Keratinocyte (primary cell): ENCODE results near the gene ABTB1. TPM values are rescaled to one million over a fixed set of nuclear protein-coding genes. Genes with fewer than 3 reads are reported as not detected.

Experiments used
- DNase-seq: peaks from one replicate; pipeline ENCODE4 v3.0.0-alpha.2; 2011; ENCODE audit warnings: low read depth, missing footprints, low spot score
- FAIRE-seq: peaks from 2 replicates; lab custom pipeline; 2011; peaks lifted over from hg19 to GRCh38; lab: Jason Lieb, UNC
- H2AFZ ChIP-seq: 2 replicates; pipeline ENCODE4 v1.6.0; 2012; ENCODE audit warnings: low read length, control low read depth, inconsistent platforms; ENCODE audit not compliant: control insufficient read depth
- H3K27ac ChIP-seq: 2 replicates; pipeline ENCODE4 v1.5.1; 2011; ENCODE audit warnings: low read length; ENCODE audit not compliant: control insufficient read depth, insufficient read depth
- H3K27me3 ChIP-seq: 3 replicates; pipeline ENCODE4 v1.6.0; 2011; ENCODE audit warnings: low read length; ENCODE audit not compliant: control insufficient read depth, insufficient read depth; ENCODE audit errors: extremely low read depth
- H3K36me3 ChIP-seq, 2 experiments: 2 replicates in 1 of 2; 3 replicates in 1 of 2; pipeline ENCODE4 v1.5.1; 2011; ENCODE audit warnings: low read length in 2 of 2, mild to moderate bottlenecking in 1 of 2; ENCODE audit not compliant: control insufficient read depth in 2 of 2, insufficient read depth in 2 of 2; ENCODE audit errors: extremely low read depth in 1 of 2
- H3K4me1 ChIP-seq: 3 replicates; pipeline ENCODE4 v1.5.1; 2011; ENCODE audit warnings: low read length; ENCODE audit not compliant: control insufficient read depth, insufficient read depth; ENCODE audit errors: extremely low read depth
- H3K4me2 ChIP-seq: 3 replicates; pipeline ENCODE4 v1.6.0; 2011; ENCODE audit warnings: low read depth, low read length; ENCODE audit not compliant: control insufficient read depth, insufficient read depth; ENCODE audit errors: extremely low read depth
- H3K4me3 ChIP-seq, 3 experiments: fragments of 200-600 bp in 1 of 3; sonication (generic) in 1 of 3; 2 replicates in 2 of 3; 3 replicates in 1 of 3; pipeline ENCODE4 v1.5.1; 2011 to 2016; ENCODE audit warnings: low read length in 3 of 3, mild to moderate bottlenecking in 3 of 3, control low read depth in 2 of 3, inconsistent platforms in 1 of 3, low read depth in 1 of 3, mixed read lengths in 1 of 3, mixed run types in 1 of 3, moderate library complexity in 1 of 3; ENCODE audit not compliant: control insufficient read depth in 2 of 3, insufficient read depth in 2 of 3; ENCODE audit errors: extremely low read depth in 1 of 3
- H3K79me2 ChIP-seq: 2 replicates; pipeline ENCODE4 v1.6.0; 2012; ENCODE audit warnings: low read length; ENCODE audit not compliant: control insufficient read depth, insufficient read depth
- H3K9ac ChIP-seq: 3 replicates; pipeline ENCODE4 v1.6.0; 2011; ENCODE audit warnings: low read length; ENCODE audit not compliant: control insufficient read depth, insufficient read depth; ENCODE audit errors: extremely low read depth
- H3K9me1 ChIP-seq: 3 replicates; pipeline ENCODE4 v1.6.0; 2011; ENCODE audit warnings: low read length; ENCODE audit not compliant: control insufficient read depth, insufficient read depth; ENCODE audit errors: extremely low read depth
- H3K9me3 ChIP-seq: 2 replicates; pipeline ENCODE4 v1.5.1; 2012; ENCODE audit warnings: low read depth, low read length; ENCODE audit not compliant: control insufficient read depth
- H4K20me1 ChIP-seq: 3 replicates; pipeline ENCODE4 v1.6.0; 2011; ENCODE audit warnings: low read length; ENCODE audit not compliant: control insufficient read depth, insufficient read depth; ENCODE audit errors: extremely low read depth
- EZH2 ChIP-seq: IDR thresholded peaks from one replicate; pipeline ENCODE4 v1.6.1; 2012; ENCODE audit warnings: inconsistent platforms, mild to moderate bottlenecking, low read length, moderate library complexity
- dilution Hi-C: fragments of 300-500 bp; cut with MboI; formaldehyde crosslinking; loops from one replicate; pipeline ENCODE4 v1.7.0; 2020; ENCODE audit warnings: low sequenced_read_pairs; ENCODE audit not compliant: extremely low pct_ligation_motif_present
- polyA plus RNA-seq, 5 experiments: library from polyadenylated mRNA; depleted of rRNA in 3 of 5; stranded (reverse) in 3 of 5; stranded (forward) in 1 of 5; unstranded in 1 of 5; fragments of >200 nt; gene quantifications; 1 replicate in 1 of 5; 2 replicates in 3 of 5; 3 replicates in 1 of 5; pipeline versions ENCODE4 v1.2.1 to v1.2.3, GENCODE V29; 2011 to 2012; ENCODE audit warnings: missing spikeins in 2 of 5, low read depth in 1 of 5, low replicate concordance in 1 of 5
- TF ChIP-seq, protein P1 (sequence below), 3 experiments: IDR thresholded peaks in 1 of 3; conservative IDR thresholded peaks in 1 of 3; optimal IDR thresholded peaks in 1 of 3; 2 replicates in 2 of 3; 3 replicates in 1 of 3; pipeline versions ENCODE3 to v1.5.1; 2011; ENCODE audit warnings: low read length in 3 of 3, mild to moderate bottlenecking in 3 of 3, moderate library complexity in 2 of 3, control low read depth in 1 of 3, inconsistent platforms in 1 of 3; ENCODE audit not compliant: insufficient read depth in 2 of 3; ENCODE audit errors: extremely low read depth in 1 of 3

ABTB1 gene
- polyA plus RNA-seq, 1 donor (not counting 4 experiments of a cell fraction or from before 2014, with no cell fraction given): 11.6 TPM

DNA sequence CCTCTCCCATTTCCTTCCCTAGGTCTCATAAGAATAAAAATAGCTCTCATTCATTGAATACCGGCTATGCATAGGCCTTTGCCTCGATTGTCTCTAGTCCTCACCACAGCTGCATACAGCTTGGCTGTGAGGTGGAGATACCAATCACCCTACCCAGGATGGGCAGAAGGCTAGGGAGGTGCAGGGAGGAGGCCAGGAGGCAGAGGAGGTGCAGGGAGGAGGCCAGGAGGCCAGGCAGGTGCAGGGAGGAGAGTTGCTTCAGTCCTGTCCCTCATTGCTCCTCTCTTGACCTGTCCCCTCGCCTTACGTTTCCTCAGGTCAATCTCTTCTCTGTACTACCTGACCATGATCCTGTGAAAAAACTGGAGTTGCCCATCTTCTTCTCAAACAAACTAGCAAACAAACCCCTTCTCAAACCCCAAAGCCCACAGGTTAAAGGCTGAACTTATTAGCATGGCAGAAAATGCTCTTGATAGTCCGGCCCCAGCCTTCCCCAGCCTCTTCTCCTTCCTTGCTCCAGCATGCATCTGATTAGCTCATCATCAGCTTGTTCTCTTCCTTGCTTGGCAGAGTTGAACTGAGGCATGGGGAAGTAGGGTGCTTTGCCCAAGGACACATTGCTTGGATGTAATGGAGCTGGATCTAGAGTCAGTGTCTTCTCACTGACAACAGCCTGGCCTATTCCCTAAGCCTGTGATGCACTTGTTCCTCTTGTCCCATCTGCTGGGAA, 27.9 kb upstream of the ABTB1 start:
- DNase-seq (no peak), FAIRE-seq (no peak)
- Histone ChIP-seq H2AFZ (no peak overlapping the region), H3K36me3 (no peaks in the 10 kb centered on the region), H3K27ac (no peak overlapping the region), H3K4me3 (no peak overlapping the region), H3K4me2 (no peak overlapping the region), H3K4me1 (peaks cover 7% of the 10 kb centered on the region), H3K9me1 (no peaks in the 10 kb centered on the region), H3K79me2 (no peaks in the 10 kb centered on the region), H3K9ac (no peak overlapping the region), H3K9me3 (no peaks in the 10 kb centered on the region), H3K27me3 (no peaks in the 10 kb centered on the region), H4K20me1 (no peaks in the 10 kb centered on the region)
- TF ChIP-seq, protein P1, sequence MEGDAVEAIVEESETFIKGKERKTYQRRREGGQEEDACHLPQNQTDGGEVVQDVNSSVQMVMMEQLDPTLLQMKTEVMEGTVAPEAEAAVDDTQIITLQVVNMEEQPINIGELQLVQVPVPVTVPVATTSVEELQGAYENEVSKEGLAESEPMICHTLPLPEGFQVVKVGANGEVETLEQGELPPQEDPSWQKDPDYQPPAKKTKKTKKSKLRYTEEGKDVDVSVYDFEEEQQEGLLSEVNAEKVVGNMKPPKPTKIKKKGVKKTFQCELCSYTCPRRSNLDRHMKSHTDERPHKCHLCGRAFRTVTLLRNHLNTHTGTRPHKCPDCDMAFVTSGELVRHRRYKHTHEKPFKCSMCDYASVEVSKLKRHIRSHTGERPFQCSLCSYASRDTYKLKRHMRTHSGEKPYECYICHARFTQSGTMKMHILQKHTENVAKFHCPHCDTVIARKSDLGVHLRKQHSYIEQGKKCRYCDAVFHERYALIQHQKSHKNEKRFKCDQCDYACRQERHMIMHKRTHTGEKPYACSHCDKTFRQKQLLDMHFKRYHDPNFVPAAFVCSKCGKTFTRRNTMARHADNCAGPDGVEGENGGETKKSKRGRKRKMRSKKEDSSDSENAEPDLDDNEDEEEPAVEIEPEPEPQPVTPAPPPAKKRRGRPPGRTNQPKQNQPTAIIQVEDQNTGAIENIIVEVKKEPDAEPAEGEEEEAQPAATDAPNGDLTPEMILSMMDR (optimal IDR thresholded peaks at IDR 0.05 in 1 of 3, IDR thresholded peaks at IDR 0.05 in 1 of 3, conservative IDR thresholded peaks at IDR 0.05 in 1 of 3; ENCODE audit: extremely low read depth in 1 of 3, insufficient read depth in 2 of 3, low read length in 3 of 3): no peak
- no peak for TF ChIP-seq EZH2
- dilution Hi-C loops: no loop called here

DNA sequence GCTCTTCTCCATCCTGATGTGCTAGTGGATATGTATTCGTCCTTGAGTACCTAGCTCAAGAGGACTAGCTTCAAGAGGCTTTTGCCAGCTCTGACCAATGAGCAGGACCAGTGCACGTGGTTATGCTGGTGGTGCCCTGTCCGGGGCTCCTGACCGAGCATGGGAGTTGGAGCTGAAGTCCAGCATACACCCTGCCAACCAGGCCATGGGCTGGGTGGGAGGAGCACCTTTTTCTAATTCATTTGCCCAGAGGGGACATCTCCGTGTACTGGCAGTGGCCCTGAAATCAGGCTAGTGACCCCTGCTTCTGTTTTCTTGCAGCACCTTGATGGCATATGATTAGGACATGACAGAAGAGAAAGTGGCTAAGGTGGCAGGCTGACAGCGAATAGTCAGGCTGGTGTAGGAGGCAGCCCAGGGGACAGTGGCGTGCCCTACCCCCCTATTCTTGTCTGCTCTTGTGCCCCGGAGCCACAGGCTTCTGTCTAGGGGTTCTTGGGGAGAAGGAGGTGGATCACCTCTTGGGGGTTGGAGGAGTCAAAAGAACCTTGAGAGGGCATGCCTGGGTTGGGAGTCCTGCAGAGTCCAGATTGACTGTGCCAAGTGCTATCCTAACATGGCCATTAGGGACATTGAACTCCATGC, 27.3 kb upstream of the ABTB1 start:
- no peaks in the 10 kb centered on the region for H3K9me3 ChIP-seq
- no peak for DNase-seq
- no peak for TF ChIP-seq EZH2
- TF ChIP-seq, protein P1 (optimal IDR thresholded peaks at IDR 0.05 in 1 of 3, IDR thresholded peaks at IDR 0.05 in 1 of 3, conservative IDR thresholded peaks at IDR 0.05 in 1 of 3; ENCODE audit: extremely low read depth in 1 of 3, insufficient read depth in 2 of 3, low read length in 3 of 3): no peak
- FAIRE-seq: no peak
- no peaks in the 10 kb centered on the region for H4K20me1 ChIP-seq
- dilution Hi-C loops: no loop called here
- peaks cover 5% of the 10 kb centered on the region for H3K4me1 ChIP-seq
- no peaks in the 10 kb centered on the region for H3K36me3 ChIP-seq
- H3K27me3 ChIP-seq: no peaks in the 10 kb centered on the region
- H3K9ac ChIP-seq: no peak overlapping the region
- no peak overlapping the region for H3K4me2 ChIP-seq
- H2AFZ ChIP-seq: no peak overlapping the region
- H3K9me1 ChIP-seq: no peaks in the 10 kb centered on the region
- no peak overlapping the region for H3K27ac ChIP-seq
- no peaks in the 10 kb centered on the region for H3K79me2 ChIP-seq
- H3K4me3 ChIP-seq: no peak overlapping the region
